Cardiac fibroblast (primary cell): Measurements from ENCODE around the gene TMEM221.

Source experiments
- DNase-seq, 2 donors: peaks; one replicate each; pipeline versions ENCODE4 v3.0.0 to v3.0.0-alpha.2; 2010; ENCODE audit warnings: low read depth in 2 of 2
- H3K4me3 ChIP-seq, 2 donors: replicated peaks in 1 of 2; 1 replicate in 1 of 2; 2 replicates in 1 of 2; pipeline ENCODE4 v1.5.1; 2011; ENCODE audit warnings: low read depth in 2 of 2, low read length in 2 of 2, mild to moderate bottlenecking in 2 of 2, moderate library complexity in 1 of 2
- CTCF ChIP-seq: IDR thresholded peaks from one replicate; pipeline ENCODE4 v1.5.1; 2011; ENCODE audit warnings: low read depth, mild to moderate bottlenecking, low read length, inconsistent platforms

TMEM221 gene

GRCh38 chr19:17455308-17456123, 7.0 kb upstream of the TMEM221 start:
- H3K4me3 ChIP-seq: no peak overlapping the region
- TF ChIP-seq CTCF: no peak
- no peak for DNase-seq

GRCh38 chr19:17454576-17455071, 6.2 kb upstream of the TMEM221 start:
- H3K4me3 ChIP-seq: no peak overlapping the region
- no peak for DNase-seq
- TF ChIP-seq CTCF: no peak

- TF ChIP-seq CTCF: no peak
- no peak for DNase-seq
- no peak overlapping the region for H3K4me3 ChIP-seq
These were observed 3.4 kb upstream of the TMEM221 start for GRCh38 chr19:17451820-17452219.

- DNase-seq: no peak
- no peak for TF ChIP-seq CTCF
- no peak overlapping the region for H3K4me3 ChIP-seq
These were observed 2.0 kb upstream of the TMEM221 start for GRCh38 chr19:17450264-17451075.

- TF ChIP-seq CTCF: no peak
- peak overlapping the region in 1 of 2 donors; percentile 14 for H3K4me3 ChIP-seq
- no peak for DNase-seq
These were observed 751 bp downstream of the TMEM221 start for GRCh38 chr19:17447704-17448130.

GRCh38 chr19:17445526-17446165, 2.8 kb downstream of the TMEM221 start:
- no peak for DNase-seq
- no peak for TF ChIP-seq CTCF
- H3K4me3 ChIP-seq: no peak overlapping the region
